H1 (cell line): ENCODE results near the gene ANKEF1. TPM values are rescaled to one million over a fixed set of nuclear protein-coding genes. Genes with fewer than 3 reads are reported as not detected.

Source experiments
- CTCF ChIA-PET: fragments of 300-600 bp; sonication (Branson Sonifier 250); formaldehyde crosslinking; loops from one replicate; lab custom pipeline; 2021; ENCODE audit not compliant: partially characterized antibody; lab: Charles Lee
- POLR2A ChIA-PET: fragments of 300-600 bp; sonication (Branson Sonifier 250); formaldehyde crosslinking; loops from one replicate; lab custom pipeline; 2021; ENCODE audit warnings: inconsistent platforms; ENCODE audit not compliant: partially characterized antibody; lab: Charles Lee
- DNase-seq, 2 experiments: peaks; one replicate each; pipeline versions ENCODE4 v3.0.0 to v3.0.0-alpha.2; 2010 to 2022; ENCODE audit warnings: low spot score in 2 of 2, low read depth in 1 of 2, mixed read lengths in 1 of 2
- FAIRE-seq: peaks from 2 replicates; lab custom pipeline; 2011; peaks lifted over from hg19 to GRCh38; lab: Jason Lieb, UNC
- H2AFZ ChIP-seq: 2 replicates; pipeline ENCODE4 v1.8.1; 2012; ENCODE audit warnings: low read length, inconsistent platforms
- H2AK5ac ChIP-seq: 2 replicates; pipeline ENCODE4 v1.6.1; 2013; ENCODE audit warnings: low read depth, low read length
- H2BK120ac ChIP-seq: replicated peaks from 2 replicates; pipeline ENCODE3; 2013; ENCODE audit warnings: low read depth, low read length, inconsistent platforms
- H2BK12ac ChIP-seq: 2 replicates; pipeline ENCODE4 v1.6.1; 2013; ENCODE audit warnings: low read depth, low read length
- H2BK15ac ChIP-seq: 2 replicates; pipeline ENCODE4 v1.6.1; 2013; ENCODE audit warnings: low read length
- H2BK20ac ChIP-seq: 2 replicates; pipeline ENCODE4 v1.6.1; 2013; ENCODE audit warnings: low read length
- H2BK5ac ChIP-seq: 2 replicates; pipeline ENCODE4 v1.6.1; 2013; ENCODE audit warnings: low read depth, low read length
- H3K14ac ChIP-seq: 2 replicates; pipeline ENCODE4 v1.6.1; 2013; ENCODE audit warnings: inconsistent platforms; ENCODE audit not compliant: insufficient read length
- H3K18ac ChIP-seq: 2 replicates; pipeline ENCODE4 v1.6.1; 2013; ENCODE audit warnings: low read length; ENCODE audit errors: extremely low read depth
- H3K23ac ChIP-seq: 2 replicates; pipeline ENCODE4 v1.6.1; 2013; ENCODE audit warnings: inconsistent platforms; ENCODE audit not compliant: insufficient read length
- H3K23me2 ChIP-seq: 2 replicates; pipeline ENCODE4 v1.6.1; 2013; ENCODE audit warnings: low read depth, low read length
- H3K27ac ChIP-seq: 2 replicates; pipeline ENCODE4 v1.6.1; 2011; ENCODE audit warnings: low read depth, low read length, inconsistent platforms
- H3K27me3 ChIP-seq, 4 experiments: replicated peaks in 1 of 4; 1 replicate in 1 of 4; 2 replicates in 3 of 4; pipeline versions ENCODE4 v1.6.1 to v1.8.1; 2011 to 2013; ENCODE audit warnings: low read length in 3 of 4, mild to moderate bottlenecking in 3 of 4, inconsistent platforms in 2 of 4, mixed read lengths in 2 of 4, moderate library complexity in 1 of 4; ENCODE audit not compliant: control insufficient read depth in 3 of 4, insufficient read depth in 3 of 4; ENCODE audit errors: extremely low read depth in 1 of 4
- H3K36me3 ChIP-seq, 4 experiments: 2 replicates each; pipeline versions ENCODE4 v1.6.1 to v1.8.1; 2011 to 2013; ENCODE audit warnings: mild to moderate bottlenecking in 4 of 4, low read length in 3 of 4, moderate library complexity in 2 of 4, control low read depth in 1 of 4, inconsistent platforms in 1 of 4; ENCODE audit not compliant: insufficient read depth in 4 of 4, control insufficient read depth in 2 of 4
- H3K4ac ChIP-seq: replicated peaks from 2 replicates; pipeline ENCODE3; 2013; ENCODE audit warnings: low read length, low read depth, mixed read lengths, inconsistent platforms; ENCODE audit not compliant: insufficient read length
- H3K4me1 ChIP-seq, 4 experiments: replicated peaks in 1 of 4; 1 replicate in 1 of 4; 2 replicates in 3 of 4; pipeline versions ENCODE4 v1.6.1 to v1.8.1; 2011 to 2013; ENCODE audit warnings: low read length in 3 of 4, inconsistent platforms in 2 of 4, mixed read lengths in 1 of 4; ENCODE audit not compliant: insufficient read depth in 4 of 4, control insufficient read depth in 3 of 4
- H3K4me2 ChIP-seq, 2 experiments: 2 replicates each; pipeline versions ENCODE4 v1.6.1 to v1.8.1; 2011 to 2013; ENCODE audit warnings: low read depth in 2 of 2, low read length in 2 of 2, control low read depth in 1 of 2, inconsistent platforms in 1 of 2, mild to moderate bottlenecking in 1 of 2; ENCODE audit not compliant: insufficient read depth in 1 of 2
- H3K4me3 ChIP-seq, 4 experiments: fragments of 200-600, 300-600 bp in 1 of 4; sonication (generic), shearing (Covaris generic), sonication (Bioruptor Twin) in 1 of 4; 2 replicates each; pipeline versions ENCODE4 v1.5.1 to v1.8.1; 2011 to 2016; ENCODE audit warnings: low read length in 4 of 4, low read depth in 3 of 4, control low read depth in 2 of 4, inconsistent platforms in 2 of 4, mild to moderate bottlenecking in 2 of 4, mixed read lengths in 1 of 4, moderate library complexity in 1 of 4; ENCODE audit not compliant: insufficient read depth in 2 of 4; ENCODE audit errors: extremely low read depth in 1 of 4
- H3K56ac ChIP-seq: replicated peaks from 2 replicates; pipeline ENCODE3; 2013; ENCODE audit warnings: low read depth, mild to moderate bottlenecking, mixed read lengths, low read length, inconsistent platforms; ENCODE audit not compliant: insufficient read length
- H3K79me1 ChIP-seq: 2 replicates; pipeline ENCODE4 v1.6.1; 2013; ENCODE audit warnings: low read depth, low read length, control low read depth
- H3K79me2 ChIP-seq, 2 experiments: 2 replicates each; pipeline versions ENCODE4 v1.6.1 to v1.8.1; 2012 to 2013; ENCODE audit warnings: low read length in 2 of 2, mild to moderate bottlenecking in 2 of 2, inconsistent platforms in 1 of 2; ENCODE audit not compliant: insufficient read depth in 2 of 2, control insufficient read depth in 1 of 2
- H3K9ac ChIP-seq, 4 experiments: replicated peaks in 1 of 4; 1 replicate in 1 of 4; 2 replicates in 3 of 4; pipeline versions ENCODE4 v1.6.1 to v1.8.1; 2011 to 2013; ENCODE audit warnings: low read depth in 3 of 4, low read length in 3 of 4, control low read depth in 2 of 4, mild to moderate bottlenecking in 2 of 4, moderate library complexity in 2 of 4, inconsistent platforms in 1 of 4; ENCODE audit errors: extremely low read depth in 1 of 4
- H3K9me3 ChIP-seq, 2 experiments: 2 replicates each; pipeline versions ENCODE4 v1.6.1 to v1.8.1; 2012 to 2013; ENCODE audit warnings: mild to moderate bottlenecking in 2 of 2, moderate library complexity in 2 of 2, control low read depth in 1 of 2, inconsistent platforms in 1 of 2, low read depth in 1 of 2, low read length in 1 of 2, mixed read lengths in 1 of 2; ENCODE audit not compliant: insufficient read depth in 2 of 2
- H4K20me1 ChIP-seq, 2 experiments: replicated peaks in 1 of 2; 2 replicates each; pipeline versions ENCODE3 to v1.8.1; 2011 to 2013; ENCODE audit warnings: inconsistent platforms in 2 of 2, low read length in 2 of 2, mild to moderate bottlenecking in 1 of 2; ENCODE audit not compliant: insufficient read depth in 2 of 2, control insufficient read depth in 1 of 2
- H4K5ac ChIP-seq: 2 replicates; pipeline ENCODE4 v1.6.1; 2013; ENCODE audit warnings: low read length, low read depth, mixed read lengths, inconsistent platforms; ENCODE audit not compliant: insufficient read length
- H4K8ac ChIP-seq: 2 replicates; pipeline ENCODE4 v1.8.0; 2013; ENCODE audit warnings: mild to moderate bottlenecking, moderate library complexity, low read length, inconsistent platforms; ENCODE audit not compliant: insufficient read depth; ENCODE audit errors: extremely low read depth
- H4K91ac ChIP-seq: replicated peaks from 2 replicates; pipeline ENCODE3; 2013; ENCODE audit warnings: low read length, mixed read lengths, inconsistent platforms; ENCODE audit not compliant: insufficient read length
- CHD2 ChIP-seq: IDR thresholded peaks from 2 replicates; pipeline ENCODE4 v1.6.1; 2012; ENCODE audit warnings: low read length, improper control_type of control experiment
- EP300 ChIP-seq, 2 experiments: IDR thresholded peaks; 1 replicate in 1 of 2; 2 replicates in 1 of 2; pipeline ENCODE4 v1.6.1; 2011 to 2012; ENCODE audit warnings: low read depth in 2 of 2, low read length in 2 of 2, mild to moderate bottlenecking in 2 of 2, borderline replicate concordance in 1 of 2, inconsistent platforms in 1 of 2, moderate library complexity in 1 of 2
- GABPA ChIP-seq: IDR thresholded peaks from 2 replicates; pipeline ENCODE4 v1.6.1; 2011; ENCODE audit warnings: mild to moderate bottlenecking, low read length, moderate library complexity, borderline replicate concordance; ENCODE audit not compliant: insufficient read depth
- JUND ChIP-seq: IDR thresholded peaks from 2 replicates; pipeline ENCODE4 v1.6.1; 2011; ENCODE audit warnings: mild to moderate bottlenecking, improper control_type of control experiment, low read length
- KDM1A ChIP-seq: fragments of 200-600, 300-600 bp; sonication (generic); IDR thresholded peaks from 2 replicates; pipeline ENCODE4 v1.7.1; 2016; ENCODE audit warnings: mild to moderate bottlenecking, low read length, borderline replicate concordance
- PHF8 ChIP-seq: fragments of 200-600 bp; sonication (generic); conservative IDR thresholded peaks from 2 replicates; pipeline ENCODE4 v1.7.1; 2012; ENCODE audit warnings: low read depth, mild to moderate bottlenecking, inconsistent platforms, low read length, moderate library complexity
- SAP30 ChIP-seq: fragments of 300-600 bp; sonication (generic); IDR thresholded peaks from 2 replicates; pipeline ENCODE4 v1.7.1; 2012; ENCODE audit warnings: low read length, moderate library complexity, mild to moderate bottlenecking, inconsistent platforms; ENCODE audit not compliant: insufficient read depth, insufficient replicate concordance
- SIRT6 ChIP-seq: IDR thresholded peaks from one replicate; pipeline ENCODE4 v1.7.1; 2012; ENCODE audit warnings: low read length, inconsistent platforms
- SIX5 ChIP-seq: IDR thresholded peaks from 2 replicates; pipeline ENCODE4 v1.6.1; 2011; ENCODE audit warnings: mild to moderate bottlenecking, low read depth, low read length
- TBP ChIP-seq: IDR thresholded peaks from 2 replicates; pipeline ENCODE4 v1.6.1; 2011; ENCODE audit warnings: low read depth, low read length, improper control_type of control experiment
- TEAD4 ChIP-seq: IDR thresholded peaks from 2 replicates; pipeline ENCODE4 v1.6.1; 2012; ENCODE audit warnings: low read depth, low read length, inconsistent platforms, mixed read lengths
- YY1 ChIP-seq: IDR thresholded peaks from 2 replicates; pipeline ENCODE4 v1.6.1; 2011; ENCODE audit warnings: low read depth, mild to moderate bottlenecking, low read length
- WGBS, 2 experiments: shearing (Covaris generic) in 1 of 2; methylation state at CpG; one replicate each; pipeline versions ENCODE4 v1.1.6 to v1.1.7; 2013 to 2015; ENCODE audit warnings: low lambda C conversion rate in 2 of 2, mixed read lengths in 2 of 2, inconsistent platforms in 1 of 2, low coverage in 1 of 2, missing lambda C conversion rate in 1 of 2; ENCODE audit not compliant: insufficient replicate concordance in 2 of 2, insufficient coverage in 1 of 2, insufficient read length in 1 of 2; ENCODE audit errors: extremely low coverage in 1 of 2, missing lambda C conversion rate in 1 of 2; 5-methylcytosine and 5-hydroxymethylcytosine counted together
- polyA plus RNA-seq, 7 experiments: library from polyadenylated mRNA; depleted of rRNA in 3 of 7; stranded (reverse) in 5 of 7; unstranded in 2 of 7; fragments of >200 nt in 5 of 7; fragments of 200-250 nt in 2 of 7; gene quantifications; 1 replicate in 5 of 7; 2 replicates in 1 of 7; 4 replicates in 1 of 7; pipeline versions ENCODE4 v1.2.1 to v1.2.3, GENCODE V29; 2011 to 2013; ENCODE audit warnings: missing spikeins in 2 of 7, mixed read lengths in 2 of 7
- total RNA-seq: library from RNA; stranded (reverse); fragmentation: NEBNext Ultra II Directional; extraction: Animal tissue kit (Norgen Biotek cat#: 25700); gene quantifications from 2 replicates; pipeline ENCODE4 v1.2.1, GENCODE V29; 2021

ANKEF1 gene
- total and polyA plus RNA-seq, 2 of the 8 experiments (the other 6 are each of a cell fraction or from before 2014, with no cell fraction given): 2.8 to 10.0 TPM

DNA sequence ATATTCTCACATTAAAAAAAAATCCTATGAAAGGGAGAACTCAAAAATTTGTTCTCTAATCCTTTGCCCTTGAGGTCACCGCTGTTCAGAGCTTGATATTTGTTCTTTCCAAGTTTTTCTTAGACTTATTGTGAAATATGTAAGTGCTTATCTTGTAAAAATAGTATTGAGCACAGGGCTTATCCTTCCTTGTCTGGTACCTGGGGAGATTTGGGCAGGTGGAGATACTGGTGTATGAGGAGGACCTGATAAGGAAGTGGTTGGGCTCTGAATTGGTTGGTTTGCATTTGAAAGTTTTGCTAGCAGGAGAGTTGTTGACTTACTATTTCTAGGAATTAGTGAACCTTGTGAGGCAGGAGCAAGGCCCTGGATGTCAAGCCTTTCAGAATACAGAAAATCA, 28.9 kb upstream of the ANKEF1 start:
- H3K23me2 ChIP-seq: no peaks in the 10 kb centered on the region
- no peak overlapping the region for H2AFZ ChIP-seq
- H3K4me3 ChIP-seq: no peak overlapping the region
- H3K18ac ChIP-seq: no peak overlapping the region
- no peaks in the 10 kb centered on the region for H3K79me1 ChIP-seq
- no peak overlapping the region for H3K4ac ChIP-seq
- H3K27me3 ChIP-seq: no peaks in the 10 kb centered on the region
- no peaks in the 10 kb centered on the region for H3K9me3 ChIP-seq
- no peak overlapping the region for H4K8ac ChIP-seq
- H3K79me2 ChIP-seq: no peaks in the 10 kb centered on the region
- no peak overlapping the region for H2BK5ac ChIP-seq
- no peaks in the 10 kb centered on the region for H3K36me3 ChIP-seq
- no peak overlapping the region for H2AK5ac ChIP-seq
- ChIA-PET POLR2A (no interaction called here), CTCF (interaction anchor here (1.4 to 2.0 kb wide), 3 partner anchors 71 to 109 kb away, joined by 3 to 5 read pairs (median 4); no protein-coding TSS in a partner anchor)
- no peak overlapping the region for H3K56ac ChIP-seq
- no peak overlapping the region for H3K27ac ChIP-seq
- H2BK20ac ChIP-seq: no peak overlapping the region
- no peak for TF ChIP-seq TEAD4
- TF ChIP-seq YY1: no peak
- TF ChIP-seq PHF8: no peak
- TF ChIP-seq EP300 (IDR thresholded peaks at IDR 0.05; ENCODE audit: borderline replicate concordance in 1 of 2, low read depth in 2 of 2, low read length in 2 of 2): no peak
- TF ChIP-seq JUND: no peak
- TF ChIP-seq KDM1A: no peak
- no peak for TF ChIP-seq SAP30
- TF ChIP-seq SIRT6: no peak
- no peak for TF ChIP-seq CHD2
- TF ChIP-seq TBP: no peak
- no peak for TF ChIP-seq GABPA
- TF ChIP-seq SIX5: no peak
- H3K4me2 ChIP-seq: no peak overlapping the region
- H2BK120ac ChIP-seq: no peak overlapping the region
- H3K4me1 ChIP-seq: peaks cover 0 to 6% (median 1%) of the 10 kb centered on the region in 4 experiments; a peak in 3 of 7 replicates
- H4K5ac ChIP-seq: no peak overlapping the region
- no peak overlapping the region for H3K23ac ChIP-seq
- DNase-seq: no peak
- no peak overlapping the region for H3K14ac ChIP-seq
- FAIRE-seq: peak; percentile 62
- H3K9ac ChIP-seq: no peak overlapping the region
- no peak overlapping the region for H2BK15ac ChIP-seq
- WGBS, 2 experiments: 90% methylated on average over 1 of the region's 1 CpG; no CpG with 5 or more reads in 1 of the 2 experiments
- no peak overlapping the region for H2BK12ac ChIP-seq
- no peaks in the 10 kb centered on the region for H4K20me1 ChIP-seq
- H4K91ac ChIP-seq: no peak overlapping the region
